SK-N-SH (cell line): ENCODE measurements around the gene RUVBL2. TPM values are rescaled to one million over a fixed set of nuclear protein-coding genes. Genes with fewer than 3 reads are reported as not detected.

ENCODE experiments used
- CTCF ChIA-PET: fragments of 300-600, 350-600 bp; formaldehyde crosslinking; extraction: SDS; loops from one replicate; lab custom pipeline; 2021; lab: Yijun Ruan, JAX
- POLR2A ChIA-PET: fragments of 350-600 bp; sonication (Branson Sonifier 250); formaldehyde crosslinking; extraction: SDS; loops from one replicate; lab custom pipeline; 2020; ENCODE audit warnings: antibody characterized with exemption, inconsistent platforms; lab: Yijun Ruan, JAX
- DNase-seq: peaks from one replicate; pipeline ENCODE4 v3.0.0; 2012
- H2AFZ ChIP-seq: fragments of 200-600 bp; sonication (generic); 2 replicates; pipeline ENCODE4 v1.8.1; 2016; ENCODE audit warnings: antibody characterized with exemption, mild to moderate bottlenecking, low read depth
- H3F3A ChIP-seq: fragments of 200-600 bp; sonication (generic); replicated peaks from 2 replicates; pipeline ENCODE3; 2016; ENCODE audit warnings: antibody characterized with exemption, mild to moderate bottlenecking; ENCODE audit not compliant: insufficient read depth
- H3K27ac ChIP-seq, 2 experiments: fragments of 200-500 bp in 1 of 2; fragments of 200-600 bp in 1 of 2; sonication (Bioruptor generic) in 1 of 2; sonication (generic), shearing (Covaris generic) in 1 of 2; 2 replicates each; pipeline versions ENCODE4 v1.5.1 to v1.6.1; 2014 to 2016; ENCODE audit warnings: low read depth in 2 of 2, inconsistent platforms in 1 of 2, low read length in 1 of 2, mild to moderate bottlenecking in 1 of 2, mixed read lengths in 1 of 2
- H3K27me3 ChIP-seq: fragments of 200-600 bp; sonication (generic), shearing (Covaris generic); 2 replicates; pipeline ENCODE4 v1.6.1; 2016; ENCODE audit warnings: mixed run types; ENCODE audit not compliant: insufficient read depth
- H3K36me3 ChIP-seq, 2 experiments: fragments of 200-500 bp in 1 of 2; fragments of 200-600 bp in 1 of 2; sonication (Bioruptor generic) in 1 of 2; sonication (generic) in 1 of 2; replicated peaks in 1 of 2; 2 replicates each; pipeline versions ENCODE3 to v1.5.1; 2014 to 2016; ENCODE audit warnings: low read length in 1 of 2, mild to moderate bottlenecking in 1 of 2; ENCODE audit not compliant: insufficient read depth in 2 of 2, control insufficient read depth in 1 of 2
- H3K4me1 ChIP-seq, 2 experiments: fragments of 200-500 bp in 1 of 2; fragments of 200-600 bp in 1 of 2; sonication (Bioruptor generic) in 1 of 2; sonication (generic), shearing (Covaris generic) in 1 of 2; 2 replicates each; pipeline versions ENCODE4 v1.5.1 to v1.6.1; 2014 to 2016; ENCODE audit warnings: low read depth in 1 of 2, low read length in 1 of 2, mixed run types in 1 of 2; ENCODE audit not compliant: insufficient read depth in 2 of 2, control insufficient read depth in 1 of 2
- H3K4me2 ChIP-seq: fragments of 200-600 bp; sonication (generic), shearing (Covaris generic); 2 replicates; pipeline ENCODE4 v1.6.1; 2017; ENCODE audit warnings: mixed run types
- H3K4me3 ChIP-seq, 2 experiments: fragments of 200-500 bp in 1 of 2; fragments of 200-600 bp in 1 of 2; sonication (Bioruptor generic) in 1 of 2; sonication (generic), shearing (Covaris generic) in 1 of 2; 2 replicates each; pipeline versions ENCODE4 v1.5.1 to v1.8.1; 2014 to 2016; ENCODE audit warnings: low read depth in 2 of 2, inconsistent platforms in 1 of 2, low read length in 1 of 2, mild to moderate bottlenecking in 1 of 2, mixed read lengths in 1 of 2, moderate library complexity in 1 of 2
- H3K79me2 ChIP-seq: fragments of 200-600 bp; sonication (generic); 2 replicates; pipeline ENCODE4 v1.8.1; 2017; ENCODE audit warnings: mild to moderate bottlenecking; ENCODE audit not compliant: insufficient read depth
- H3K9ac ChIP-seq: fragments of 200-600 bp; sonication (generic); 2 replicates; pipeline ENCODE4 v1.6.1; 2017; ENCODE audit warnings: mixed run types
- H3K9me2 ChIP-seq: fragments of 200-600 bp; sonication (generic); 2 replicates; pipeline ENCODE4 v1.6.1; 2017; ENCODE audit warnings: mixed run types
- H3K9me3 ChIP-seq: fragments of 200-600 bp; sonication (generic); 2 replicates; pipeline ENCODE4 v1.6.1; 2017; ENCODE audit warnings: mixed run types, mild to moderate bottlenecking, moderate library complexity
- H4K20me1 ChIP-seq: fragments of 200-600 bp; sonication (generic); 2 replicates; pipeline ENCODE4 v1.6.1; 2017; ENCODE audit warnings: mild to moderate bottlenecking, mixed run types; ENCODE audit not compliant: insufficient read depth
- EP300 ChIP-seq, 2 experiments: IDR thresholded peaks; 2 replicates each; pipeline versions ENCODE4 v1.4.0 to v1.6.1; 2012; ENCODE audit warnings: borderline replicate concordance in 1 of 2, low read depth in 1 of 2, low read length in 1 of 2
- EZH2phosphoT487 ChIP-seq: fragments of 200-600 bp; sonication (generic); IDR thresholded peaks from 2 replicates; pipeline ENCODE4 v1.6.1; 2017; ENCODE audit warnings: low read depth, mixed run types, mild to moderate bottlenecking, antibody characterized with exemption, moderate library complexity, borderline replicate concordance
- FOSL2 ChIP-seq: IDR thresholded peaks from 2 replicates; pipeline ENCODE4 v1.4.0; 2012; ENCODE audit warnings: low read depth, mild to moderate bottlenecking, moderate library complexity, borderline replicate concordance
- FOXM1 ChIP-seq: IDR thresholded peaks from 2 replicates; pipeline ENCODE4 v1.4.0; 2012; ENCODE audit warnings: low read depth, mild to moderate bottlenecking
- JUND ChIP-seq: IDR thresholded peaks from 2 replicates; pipeline ENCODE4 v1.4.0; 2012
- MEF2A ChIP-seq: IDR thresholded peaks from 2 replicates; pipeline ENCODE4 v1.4.0; 2012; ENCODE audit warnings: low read depth, borderline replicate concordance
- NFIC ChIP-seq: IDR thresholded peaks from 2 replicates; pipeline ENCODE4 v1.4.0; 2012; ENCODE audit warnings: borderline replicate concordance
- POLR2AphosphoS5 ChIP-seq: IDR thresholded peaks from 2 replicates; pipeline ENCODE4 v1.6.1; 2012; ENCODE audit warnings: low read depth, low read length
- RAD21 ChIP-seq: IDR thresholded peaks from 2 replicates; pipeline ENCODE4 v1.6.1; 2012; ENCODE audit warnings: mild to moderate bottlenecking, low read length
- RCOR1 ChIP-seq: fragments of 150-350 bp; IDR thresholded peaks from 2 replicates; pipeline ENCODE4 v1.6.1; 2017; ENCODE audit warnings: antibody characterized with exemption, low read length
- RXRA ChIP-seq: IDR thresholded peaks from 2 replicates; pipeline ENCODE4 v1.4.0; 2012; ENCODE audit warnings: low read depth, mild to moderate bottlenecking, borderline replicate concordance
- SIN3A ChIP-seq: IDR thresholded peaks from 2 replicates; pipeline ENCODE4 v1.6.1; 2012; ENCODE audit warnings: low read depth, mild to moderate bottlenecking, low read length, moderate library complexity, borderline replicate concordance
- TAF1 ChIP-seq: IDR thresholded peaks from 2 replicates; pipeline ENCODE4 v1.6.1; 2012; ENCODE audit warnings: low read depth, mild to moderate bottlenecking, low read length, moderate library complexity, borderline replicate concordance
- TEAD4 ChIP-seq: IDR thresholded peaks from 2 replicates; pipeline ENCODE4 v1.4.0; 2012; ENCODE audit warnings: mild to moderate bottlenecking, borderline replicate concordance; ENCODE audit not compliant: insufficient read depth
- WGBS: methylation state at CpG from one replicate; pipeline ENCODE4 v1.1.6; 2017; ENCODE audit warnings: low lambda C conversion rate; 5-methylcytosine and 5-hydroxymethylcytosine counted together
- polyA plus RNA-seq, 3 experiments: library from polyadenylated mRNA; depleted of rRNA; stranded (reverse); fragments of >200 nt; gene quantifications; 2 replicates each; pipeline ENCODE4 v1.2.3, GENCODE V29; 2012
- TF ChIP-seq, protein P1 (sequence below): IDR thresholded peaks from 2 replicates; pipeline ENCODE4 v1.4.0; 2012; ENCODE audit warnings: low read depth
- TF ChIP-seq, protein P2 (sequence below): fragments of 200-600 bp; sonication (generic); IDR thresholded peaks from 2 replicates; pipeline ENCODE4 v1.6.1; 2017; ENCODE audit warnings: antibody characterized with exemption, mild to moderate bottlenecking, moderate library complexity
- TF ChIP-seq, protein P3 (sequence below): fragments of 150-350 bp; IDR thresholded peaks from 2 replicates; pipeline ENCODE4 v1.6.1; 2017; ENCODE audit warnings: antibody characterized with exemption, low read length, low read depth, borderline replicate concordance
- TF ChIP-seq, protein P4 (sequence below): IDR thresholded peaks from 2 replicates; pipeline ENCODE4 v1.6.1; 2012; ENCODE audit warnings: mild to moderate bottlenecking, low read depth, low read length, moderate library complexity

RUVBL2 gene
- polyA plus RNA-seq, 1 of the 3 experiments (the other 2 are of a cell fraction): 459 TPM

DNA sequence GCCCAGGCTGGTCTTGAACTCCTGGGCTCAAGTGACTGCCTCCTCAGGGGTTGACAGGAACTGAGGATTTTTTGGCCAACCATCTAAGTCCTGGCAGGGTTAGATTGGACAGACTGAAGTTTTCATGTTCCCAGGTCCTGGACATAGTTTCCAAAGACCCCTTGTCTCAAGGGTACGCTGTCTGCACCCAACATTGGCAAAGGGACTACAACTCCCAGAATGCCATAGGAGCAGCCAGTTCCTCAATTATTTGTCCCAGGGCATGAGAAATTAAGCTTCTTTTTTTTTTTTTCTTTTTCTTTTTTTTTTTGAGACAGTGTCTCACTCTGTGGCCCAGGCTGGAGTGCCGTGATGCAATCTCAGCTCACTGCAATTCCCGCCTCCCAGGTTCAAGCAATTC, 7.5 kb upstream of the RUVBL2 start:
- ChIA-PET CTCF (interaction anchor here (0.9 to 1.9 kb wide), 4 partner anchors 10 to 15 kb away, joined by 3 to 11 read pairs (median 6); no protein-coding TSS in a partner anchor), POLR2A (no interaction called here)

More for the DNA sequence above, 7.5 kb upstream of the RUVBL2 start:
- H3K27ac ChIP-seq: no peak overlapping the region
- no peaks in the 10 kb centered on the region for H4K20me1 ChIP-seq
- H3K27me3 ChIP-seq: no peaks in the 10 kb centered on the region
- no peak overlapping the region for H3K4me3 ChIP-seq
- H3F3A ChIP-seq: no peaks in the 10 kb centered on the region
- H3K4me1 ChIP-seq: no peaks in the 10 kb centered on the region
- no peak overlapping the region for H3K4me2 ChIP-seq
- TF ChIP-seq RAD21 (no peak), JUND (no peak), EZH2phosphoT487 (no peak), SIN3A (no peak), RXRA (no peak), FOXM1 (no peak), RCOR1 (no peak), POLR2AphosphoS5 (no peak), NFIC (no peak), TAF1 (no peak), FOSL2 (no peak), MEF2A (no peak), EP300 (IDR thresholded peaks at IDR 0.05; ENCODE audit: borderline replicate concordance in 1 of 2, low read depth in 1 of 2, low read length in 1 of 2) (no peak), TEAD4 (no peak)
- TF ChIP-seq, protein P1, sequence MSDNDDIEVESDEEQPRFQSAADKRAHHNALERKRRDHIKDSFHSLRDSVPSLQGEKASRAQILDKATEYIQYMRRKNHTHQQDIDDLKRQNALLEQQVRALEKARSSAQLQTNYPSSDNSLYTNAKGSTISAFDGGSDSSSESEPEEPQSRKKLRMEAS: no peak
- TF ChIP-seq, protein P2, sequence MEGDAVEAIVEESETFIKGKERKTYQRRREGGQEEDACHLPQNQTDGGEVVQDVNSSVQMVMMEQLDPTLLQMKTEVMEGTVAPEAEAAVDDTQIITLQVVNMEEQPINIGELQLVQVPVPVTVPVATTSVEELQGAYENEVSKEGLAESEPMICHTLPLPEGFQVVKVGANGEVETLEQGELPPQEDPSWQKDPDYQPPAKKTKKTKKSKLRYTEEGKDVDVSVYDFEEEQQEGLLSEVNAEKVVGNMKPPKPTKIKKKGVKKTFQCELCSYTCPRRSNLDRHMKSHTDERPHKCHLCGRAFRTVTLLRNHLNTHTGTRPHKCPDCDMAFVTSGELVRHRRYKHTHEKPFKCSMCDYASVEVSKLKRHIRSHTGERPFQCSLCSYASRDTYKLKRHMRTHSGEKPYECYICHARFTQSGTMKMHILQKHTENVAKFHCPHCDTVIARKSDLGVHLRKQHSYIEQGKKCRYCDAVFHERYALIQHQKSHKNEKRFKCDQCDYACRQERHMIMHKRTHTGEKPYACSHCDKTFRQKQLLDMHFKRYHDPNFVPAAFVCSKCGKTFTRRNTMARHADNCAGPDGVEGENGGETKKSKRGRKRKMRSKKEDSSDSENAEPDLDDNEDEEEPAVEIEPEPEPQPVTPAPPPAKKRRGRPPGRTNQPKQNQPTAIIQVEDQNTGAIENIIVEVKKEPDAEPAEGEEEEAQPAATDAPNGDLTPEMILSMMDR: no peak
- TF ChIP-seq, protein P3, sequence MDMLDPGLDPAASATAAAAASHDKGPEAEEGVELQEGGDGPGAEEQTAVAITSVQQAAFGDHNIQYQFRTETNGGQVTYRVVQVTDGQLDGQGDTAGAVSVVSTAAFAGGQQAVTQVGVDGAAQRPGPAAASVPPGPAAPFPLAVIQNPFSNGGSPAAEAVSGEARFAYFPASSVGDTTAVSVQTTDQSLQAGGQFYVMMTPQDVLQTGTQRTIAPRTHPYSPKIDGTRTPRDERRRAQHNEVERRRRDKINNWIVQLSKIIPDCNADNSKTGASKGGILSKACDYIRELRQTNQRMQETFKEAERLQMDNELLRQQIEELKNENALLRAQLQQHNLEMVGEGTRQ: no peak
- TF ChIP-seq, protein P4, sequence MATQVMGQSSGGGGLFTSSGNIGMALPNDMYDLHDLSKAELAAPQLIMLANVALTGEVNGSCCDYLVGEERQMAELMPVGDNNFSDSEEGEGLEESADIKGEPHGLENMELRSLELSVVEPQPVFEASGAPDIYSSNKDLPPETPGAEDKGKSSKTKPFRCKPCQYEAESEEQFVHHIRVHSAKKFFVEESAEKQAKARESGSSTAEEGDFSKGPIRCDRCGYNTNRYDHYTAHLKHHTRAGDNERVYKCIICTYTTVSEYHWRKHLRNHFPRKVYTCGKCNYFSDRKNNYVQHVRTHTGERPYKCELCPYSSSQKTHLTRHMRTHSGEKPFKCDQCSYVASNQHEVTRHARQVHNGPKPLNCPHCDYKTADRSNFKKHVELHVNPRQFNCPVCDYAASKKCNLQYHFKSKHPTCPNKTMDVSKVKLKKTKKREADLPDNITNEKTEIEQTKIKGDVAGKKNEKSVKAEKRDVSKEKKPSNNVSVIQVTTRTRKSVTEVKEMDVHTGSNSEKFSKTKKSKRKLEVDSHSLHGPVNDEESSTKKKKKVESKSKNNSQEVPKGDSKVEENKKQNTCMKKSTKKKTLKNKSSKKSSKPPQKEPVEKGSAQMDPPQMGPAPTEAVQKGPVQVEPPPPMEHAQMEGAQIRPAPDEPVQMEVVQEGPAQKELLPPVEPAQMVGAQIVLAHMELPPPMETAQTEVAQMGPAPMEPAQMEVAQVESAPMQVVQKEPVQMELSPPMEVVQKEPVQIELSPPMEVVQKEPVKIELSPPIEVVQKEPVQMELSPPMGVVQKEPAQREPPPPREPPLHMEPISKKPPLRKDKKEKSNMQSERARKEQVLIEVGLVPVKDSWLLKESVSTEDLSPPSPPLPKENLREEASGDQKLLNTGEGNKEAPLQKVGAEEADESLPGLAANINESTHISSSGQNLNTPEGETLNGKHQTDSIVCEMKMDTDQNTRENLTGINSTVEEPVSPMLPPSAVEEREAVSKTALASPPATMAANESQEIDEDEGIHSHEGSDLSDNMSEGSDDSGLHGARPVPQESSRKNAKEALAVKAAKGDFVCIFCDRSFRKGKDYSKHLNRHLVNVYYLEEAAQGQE: no peak
- H3K36me3 ChIP-seq: peaks cover 5 to 49% of the 10 kb centered on the region in 2 experiments
- no peak for DNase-seq
- H3K9me3 ChIP-seq: no peaks in the 10 kb centered on the region
- H3K9ac ChIP-seq: no peak overlapping the region
- peaks cover 22% of the 10 kb centered on the region for H3K79me2 ChIP-seq
- no peak overlapping the region for H2AFZ ChIP-seq
- 96% methylated on average over 3 of the region's 3 CpGs for WGBS
- no peaks in the 10 kb centered on the region for H3K9me2 ChIP-seq
